GM18505 (cell line): ENCODE data around the gene TPCN2.

Experiments used
- ATAC-seq: cut with Tn5 transposase; IDR thresholded peaks from one replicate; pipeline ENCODE4 v1.9.1; 2021; ENCODE audit not compliant: unreplicated experiment
- POLR2A ChIP-seq: IDR thresholded peaks from 4 replicates; pipeline ENCODE4 v1.6.1; 2011; ENCODE audit warnings: borderline replicate concordance; ENCODE audit not compliant: insufficient read depth, insufficient read length; ENCODE audit errors: extremely low read depth

TPCN2 gene

GRCh38 chr11:69150175-69150574, 101.4 kb downstream of the TPCN2 start:
- ATAC-seq = no peak
- TF ChIP-seq POLR2A = no peak

DNA sequence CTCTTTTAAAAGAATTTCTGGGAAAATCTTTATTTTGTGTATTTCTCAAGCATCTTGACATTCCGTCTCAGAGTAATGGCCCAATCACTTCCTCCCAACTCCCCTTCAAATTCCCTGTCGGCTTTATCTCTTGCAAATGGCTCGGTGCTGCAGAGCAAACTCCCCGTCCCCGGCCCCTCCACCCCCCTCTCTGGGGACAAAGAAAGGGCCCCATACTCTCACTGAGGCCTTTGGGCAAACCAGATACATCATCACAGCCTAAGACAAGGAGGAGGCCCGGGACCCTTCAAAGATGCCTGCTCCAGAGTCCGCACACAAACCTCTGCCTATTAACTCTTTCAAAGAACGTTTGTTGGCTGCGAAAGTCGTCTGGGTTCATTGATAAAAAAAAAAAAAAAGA, 103.1 kb downstream of the TPCN2 start:
- ATAC-seq = no peak
- no peak for TF ChIP-seq POLR2A

- TF ChIP-seq POLR2A = no peak
- ATAC-seq = no peak
Measured at GRCh38 chr11:69152733-69153421, 104.1 kb downstream of the TPCN2 start.

GRCh38 chr11:69153661-69154060, 104.9 kb downstream of the TPCN2 start:
- no peak for ATAC-seq
- TF ChIP-seq POLR2A = no peak

- no peak for ATAC-seq
- TF ChIP-seq POLR2A = no peak
Measured at GRCh38 chr11:69154211-69154913, 105.6 kb downstream of the TPCN2 start.

DNA sequence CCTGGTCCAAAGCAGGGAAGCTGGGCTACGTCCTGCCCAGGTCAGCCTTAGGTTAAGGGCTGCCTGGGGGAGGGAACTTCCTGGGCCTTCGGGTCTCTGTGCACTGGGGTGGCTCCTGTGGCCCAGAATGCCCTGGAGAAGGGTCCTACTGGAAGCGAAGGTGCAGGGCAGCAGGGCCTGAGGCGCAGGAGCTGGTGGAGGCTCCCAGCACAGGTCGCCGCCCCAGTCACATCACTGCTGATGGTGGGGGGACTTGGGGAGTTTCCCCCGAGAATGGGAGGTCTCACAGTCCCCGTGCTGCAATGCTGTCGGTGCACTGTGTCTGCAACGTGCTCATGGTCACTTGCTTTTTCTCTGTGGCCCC, 106.2 kb downstream of the TPCN2 start:
- no peak for TF ChIP-seq POLR2A
- no peak for ATAC-seq

DNA sequence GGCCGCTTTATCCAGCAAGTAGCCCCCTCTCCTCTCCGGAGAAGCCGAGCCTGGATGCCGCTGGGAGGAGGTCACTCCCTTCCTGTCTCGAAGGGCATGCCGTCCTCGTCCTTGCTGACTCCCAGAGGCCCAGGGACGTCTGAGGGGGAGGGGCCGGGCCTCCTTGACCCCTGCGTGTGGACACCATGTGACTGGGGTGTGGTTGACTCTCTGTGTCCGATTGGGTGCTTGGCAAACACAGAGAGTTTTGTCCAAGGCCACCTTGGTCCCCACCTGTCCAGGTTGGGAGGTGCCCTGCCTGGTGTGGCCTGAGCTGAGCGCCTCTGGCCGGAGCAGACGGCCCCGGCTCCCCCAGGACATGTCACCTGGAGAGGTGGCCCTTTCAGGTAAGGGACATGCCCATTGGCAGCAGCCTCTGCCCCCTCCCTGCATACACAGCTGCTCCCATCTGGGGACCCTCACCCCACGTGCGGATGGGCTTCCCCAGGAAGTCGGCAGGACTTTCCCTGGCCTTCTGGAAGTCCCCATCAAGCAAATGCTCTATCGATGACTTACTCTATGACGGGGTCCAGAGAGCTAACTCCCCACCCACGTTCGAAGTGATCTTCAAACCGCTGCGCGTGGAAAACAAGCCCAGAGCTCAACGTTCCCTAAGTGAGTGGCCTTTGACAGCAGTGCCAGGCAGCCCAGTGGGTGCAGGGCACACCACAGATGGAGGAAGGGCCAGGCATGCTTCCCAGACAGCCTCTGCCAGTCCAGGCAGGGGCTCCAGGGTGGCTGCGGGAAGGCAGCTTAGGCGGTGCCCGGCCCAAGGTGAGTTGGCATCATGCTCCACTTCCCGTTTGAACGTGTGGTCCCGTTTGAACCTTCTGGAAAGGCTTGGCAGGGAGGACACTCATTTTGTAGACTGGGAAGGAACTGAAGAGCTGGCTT, 106.8 kb downstream of the TPCN2 start, which contains the start of gene SMIM38:
Gene SMIM38 (plus strand): TSS at position 634 of the 933 bp plus-strand sequence. CDS start 1,912 bp downstream, outside the sequence.
- ATAC-seq = no peak
- peak; percentile 9 for TF ChIP-seq POLR2A

DNA sequence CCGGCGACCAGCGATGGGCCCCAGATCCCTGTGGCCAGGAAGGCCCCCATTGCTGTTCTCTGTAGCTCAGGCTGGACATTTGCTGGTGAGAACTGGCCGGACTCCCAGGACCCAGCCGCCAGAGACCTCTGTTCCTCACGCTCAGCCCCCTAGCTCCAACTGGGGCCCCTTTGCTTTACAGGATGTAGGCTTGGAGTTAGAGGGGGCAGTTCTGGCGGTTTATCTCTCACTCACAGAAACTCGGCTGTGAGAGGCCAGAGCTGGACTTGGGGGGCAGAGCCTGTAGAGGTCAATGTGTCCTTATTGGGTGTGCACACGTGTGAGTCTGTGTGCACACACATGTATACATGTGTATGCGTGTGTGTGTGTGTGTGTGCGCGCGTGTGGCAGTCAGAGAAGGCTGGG, 107.5 kb downstream of the TPCN2 start:
- ATAC-seq = no peak
- no peak for TF ChIP-seq POLR2A

- no peak for ATAC-seq
Measured at GRCh38 chr11:69156673-69157155, 108.0 kb downstream of the TPCN2 start.

GRCh38 chr11:69157156-69157821, 108.6 kb downstream of the TPCN2 start:
- TF ChIP-seq POLR2A = no peak
- no peak for ATAC-seq

More at GRCh38 chr11:69156673-69157155, 108.0 kb downstream of the TPCN2 start:
- no peak for TF ChIP-seq POLR2A

DNA sequence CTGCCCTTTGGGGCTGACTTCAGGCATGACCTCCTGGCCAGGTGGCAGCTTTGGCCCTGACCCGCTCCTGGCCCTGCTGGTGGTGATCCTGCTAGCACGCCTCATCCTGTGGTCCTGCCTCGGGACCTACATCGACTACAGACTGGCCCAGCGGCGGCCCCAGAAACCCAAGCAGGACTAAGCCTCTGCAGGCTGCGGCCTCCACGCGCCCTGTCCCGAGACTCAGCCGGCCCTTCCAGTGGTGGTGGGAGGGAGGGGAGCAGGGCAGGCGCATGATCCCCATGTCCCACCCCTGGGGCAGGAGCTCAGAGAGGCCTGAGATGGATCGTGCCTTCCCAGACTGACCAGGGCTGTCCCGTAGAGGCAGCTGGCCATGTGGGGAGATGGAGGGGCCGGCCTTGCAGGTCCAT, 109.1 kb downstream of the TPCN2 start:
- TF ChIP-seq POLR2A = no peak
- ATAC-seq = no peak

DNA sequence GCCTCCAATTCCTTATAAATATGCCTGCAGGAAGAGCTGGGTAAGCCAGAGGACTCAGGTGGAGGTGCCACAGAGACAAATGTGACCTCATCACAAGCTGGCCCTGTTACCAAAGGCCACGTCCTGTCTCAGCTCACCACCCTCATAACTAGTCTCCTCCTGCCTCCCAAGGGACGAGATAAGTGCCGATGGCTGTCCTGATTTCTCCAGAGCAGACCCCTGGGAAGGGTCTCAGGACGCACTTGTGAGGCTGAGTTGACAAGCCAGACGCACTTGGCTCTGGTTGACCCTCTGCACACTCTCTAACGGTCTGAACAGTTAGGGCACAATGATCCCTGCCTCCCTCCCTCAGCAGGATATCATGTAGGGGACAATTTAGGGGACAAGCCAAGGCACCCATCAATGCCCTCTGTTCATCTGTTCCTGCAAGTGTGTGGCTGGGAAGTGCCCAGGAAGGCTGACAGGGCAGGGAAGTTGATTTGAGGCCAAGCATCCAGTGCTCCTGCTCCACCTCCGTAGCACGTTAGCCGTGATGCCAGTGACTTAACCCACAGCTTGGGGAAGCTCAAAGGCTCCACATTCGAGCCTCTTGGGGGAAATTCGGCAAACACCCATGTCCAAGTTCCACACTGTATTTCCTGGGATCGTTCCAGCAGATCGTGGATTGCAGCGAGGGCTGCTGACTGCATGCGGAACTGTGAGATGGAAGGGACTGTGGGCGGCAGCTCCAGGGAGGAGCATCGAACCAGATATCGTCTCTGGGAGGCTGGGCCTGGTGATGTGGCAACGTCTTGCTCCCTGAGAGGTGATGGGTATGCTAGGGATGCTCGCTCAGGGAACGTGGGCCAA, 109.8 kb downstream of the TPCN2 start:
- ATAC-seq = no peak
- no peak for TF ChIP-seq POLR2A

DNA sequence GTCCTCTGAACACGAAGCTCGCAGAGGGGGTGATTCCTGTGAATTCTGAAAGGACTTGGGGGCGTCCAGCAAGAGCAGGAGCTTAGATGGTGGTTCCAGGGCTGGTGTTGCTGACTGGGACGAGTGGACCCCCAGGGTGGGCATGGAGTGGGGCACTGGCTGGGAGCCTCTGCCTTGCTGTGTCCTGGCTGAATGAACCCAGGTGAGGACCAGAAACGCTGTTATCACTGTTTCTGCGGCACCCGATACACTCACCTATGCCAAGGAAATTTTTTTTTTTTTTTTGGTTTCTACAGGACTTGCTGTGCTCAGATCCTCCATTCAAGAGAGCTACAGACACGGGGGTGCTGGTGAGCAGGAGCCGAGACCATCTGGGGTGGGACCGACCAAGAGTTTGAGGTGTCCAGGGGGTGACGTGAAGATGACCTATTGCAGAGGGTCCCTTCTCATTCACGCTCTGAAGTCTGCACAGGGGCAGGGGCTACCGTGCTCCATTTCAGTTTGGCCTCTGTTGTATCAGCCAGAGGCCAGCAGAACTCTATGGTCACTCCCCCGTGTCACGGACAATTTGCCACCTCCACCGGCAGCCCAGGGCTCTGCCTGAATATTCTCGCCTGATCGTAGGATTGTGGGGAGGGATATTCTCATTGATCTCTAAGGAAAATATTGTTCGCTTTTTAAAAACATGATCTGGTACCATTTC, 110.6 kb downstream of the TPCN2 start:
- ATAC-seq = no peak
- no peak for TF ChIP-seq POLR2A
